Body of pancreas (tissue), 4 donors: ENCODE measurements around the gene DYNC2LI1. TPM values are rescaled to one million over a fixed set of nuclear protein-coding genes. Genes with fewer than 3 reads are reported as not detected.
A peak's percentile ranks its signal among the peaks of the same experiment; 100 is the strongest.

Experiments
- ATAC-seq: fragments of 150-250 bp; one replicate; pipeline ENCODE4 v1.9.1; 2016
- DNase-seq, 4 donors: peaks; one replicate each; pipeline ENCODE4 v3.0.0-alpha.2; 2019
- H3K27ac ChIP-seq, 4 donors: fragments of 200-600 bp; sonication (generic); 1 replicate in 3 of 4; 2 replicates in 1 of 4; pipeline versions ENCODE4 v1.5.1 to v1.6.1; 2016 to 2019; ENCODE audit warnings: mild to moderate bottlenecking in 1 of 4, mixed read lengths in 1 of 4, moderate library complexity in 1 of 4
- H3K27me3 ChIP-seq, 2 donors: fragments of 200-600 bp; sonication (generic); one replicate each; pipeline ENCODE4 v1.6.0; 2016; ENCODE audit warnings: mild to moderate bottlenecking in 1 of 2
- H3K36me3 ChIP-seq, 2 donors: fragments of 200-600 bp; sonication (generic); replicated peaks in 1 of 2; 2 replicates each; pipeline ENCODE4 v1.5.1; 2016; ENCODE audit warnings: low read depth in 2 of 2; ENCODE audit not compliant: insufficient read depth in 1 of 2
- H3K4me1 ChIP-seq: fragments of 200-600 bp; sonication (generic); one replicate; pipeline ENCODE4 v1.6.0; 2016
- H3K4me3 ChIP-seq, 2 donors: fragments of 200-600 bp; sonication (generic); 1 replicate in 1 of 2; 2 replicates in 1 of 2; pipeline ENCODE4 v1.5.1; 2016 to 2019
- H3K9me3 ChIP-seq, 3 donors: fragments of 200-600 bp; sonication (generic); 1 replicate in 2 of 3; 2 replicates in 1 of 3; pipeline ENCODE4 v1.5.1; 2016
- CTCF ChIP-seq, 7 experiments: fragments of 450-650 bp in 4 of 7; fragments of 200-600 bp in 3 of 7; sonication (generic) in 3 of 7; IDR thresholded peaks; one replicate each; pipeline ENCODE4 v1.5.1; 2016 to 2019; ENCODE audit warnings: antibody characterized with exemption in 7 of 7
- POLR2A ChIP-seq, 3 donors: fragments of 450-650 bp; IDR thresholded peaks; one replicate each; pipeline ENCODE4 v1.6.1; 2016; ENCODE audit warnings: antibody characterized with exemption in 3 of 3, mild to moderate bottlenecking in 2 of 3
- WGBS, 2 donors: methylation state at CpG; one replicate each; pipeline ENCODE4 v1.1.5; 2017; 5-methylcytosine and 5-hydroxymethylcytosine counted together
- intact Hi-C: fragments of 100-400 bp; cut with DNase I; formaldehyde crosslinking; loops from one replicate; pipeline ENCODE4 v1.15.1; 2023
- total RNA-seq, 2 donors: library from RNA; depleted of rRNA; stranded (reverse); fragments of >200 nt; gene quantifications; one replicate each; pipeline ENCODE4 v1.1.0, GENCODE V29; 2016

Gene DYNC2LI1
- total RNA-seq, 2 donors from 2014 or later, result 21.0 to 21.4 TPM

- Histone ChIP-seq H3K27ac (peak overlapping the region; percentile 64 to 94 (median 86)), H3K4me1 (peaks cover 6% of the 10 kb centered on the region), H3K27me3 (no peaks in the 10 kb centered on the region), H3K9me3 (no peaks in the 10 kb centered on the region), H3K4me3 (peak overlapping the region; percentile 35 to 47), H3K36me3 (peaks cover 0 to 6% of the 10 kb centered on the region in 2 donors)
- 8 to 17% methylated on average over 7 of the region's 7 CpGs for WGBS, 2 donors
- TF ChIP-seq CTCF (IDR thresholded peaks at IDR 0.05) (no peak), POLR2A (IDR thresholded peaks at IDR 0.05) (no peak)
- intact Hi-C loops, result no loop called here
- no peak for ATAC-seq
- DNase-seq, result peak in 1 of 4 donors; percentile 15
Observed at GRCh38 chr2:43774617-43775016, 778 bp downstream of the DYNC2LI1 start.

- peaks cover 6% of the 10 kb centered on the region for H3K4me1 ChIP-seq
- no peak overlapping the region for H3K27ac ChIP-seq
- TF ChIP-seq CTCF (IDR thresholded peaks at IDR 0.05) (no peak), POLR2A (IDR thresholded peaks at IDR 0.05) (no peak)
- ATAC-seq, result no peak
- no peaks in the 10 kb centered on the region for H3K9me3 ChIP-seq
- no peak overlapping the region for H3K4me3 ChIP-seq
- peaks cover 0 to 6% of the 10 kb centered on the region in 2 donors for H3K36me3 ChIP-seq
- 85 to 90% methylated on average over 1 of the region's 1 CpG for WGBS, 2 donors
- intact Hi-C loops, result no loop called here
- no peak for DNase-seq
- H3K27me3 ChIP-seq, result no peaks in the 10 kb centered on the region
Observed at GRCh38 chr2:43776324-43776723, 2.5 kb downstream of the DYNC2LI1 start.

- DNase-seq (no peak), ATAC-seq (no peak)
- no peak overlapping the region for H3K4me3 ChIP-seq
- H3K4me1 ChIP-seq, result peaks cover 6% of the 10 kb centered on the region
- H3K27ac ChIP-seq, result no peak overlapping the region
- 95 to 97% methylated on average over 8 of the region's 8 CpGs for WGBS, 2 donors
- intact Hi-C loops, result no loop called here
- peaks cover 0 to 4% (median 0%) of the 10 kb centered on the region in 3 donors for H3K9me3 ChIP-seq
- H3K27me3 ChIP-seq, result no peaks in the 10 kb centered on the region
- TF ChIP-seq CTCF (IDR thresholded peaks at IDR 0.05), result no peak
- no peak for TF ChIP-seq POLR2A (IDR thresholded peaks at IDR 0.05)
- peaks cover 0 to 6% of the 10 kb centered on the region in 2 donors for H3K36me3 ChIP-seq
Observed at GRCh38 chr2:43777306-43777926, 3.6 kb downstream of the DYNC2LI1 start.

- 94 to 95% methylated on average over 8 of the region's 8 CpGs for WGBS, 2 donors
- intact Hi-C loops, result no loop called here
- Histone ChIP-seq H3K4me1 (peaks cover 6% of the 10 kb centered on the region), H3K27me3 (no peaks in the 10 kb centered on the region), H3K9me3 (peaks cover 0 to 4% (median 0%) of the 10 kb centered on the region in 3 donors), H3K27ac (no peak overlapping the region), H3K36me3 (peaks cover 0 to 6% of the 10 kb centered on the region in 2 donors), H3K4me3 (no peak overlapping the region)
- DNase-seq (no peak), ATAC-seq (no peak)
- TF ChIP-seq POLR2A (IDR thresholded peaks at IDR 0.05), result no peak
Observed at GRCh38 chr2:43778233-43778632, 4.4 kb downstream of the DYNC2LI1 start.

- ATAC-seq (no peak), DNase-seq (no peak)
- Histone ChIP-seq H3K36me3 (peaks cover 0 to 3% of the 10 kb centered on the region in 2 donors), H3K4me3 (no peak overlapping the region), H3K9me3 (no peaks in the 10 kb centered on the region), H3K27ac (no peak overlapping the region), H3K27me3 (no peaks in the 10 kb centered on the region), H3K4me1 (no peaks in the 10 kb centered on the region)
- no peak for TF ChIP-seq CTCF (IDR thresholded peaks at IDR 0.05)
- TF ChIP-seq POLR2A (IDR thresholded peaks at IDR 0.05), result no peak
- intact Hi-C loops, result no loop called here
Observed at GRCh38 chr2:43787895-43788294, 14.1 kb downstream of the DYNC2LI1 start.
